ENCODE measurements around the gene PGRMC2.

PGRMC2 gene

DNA sequence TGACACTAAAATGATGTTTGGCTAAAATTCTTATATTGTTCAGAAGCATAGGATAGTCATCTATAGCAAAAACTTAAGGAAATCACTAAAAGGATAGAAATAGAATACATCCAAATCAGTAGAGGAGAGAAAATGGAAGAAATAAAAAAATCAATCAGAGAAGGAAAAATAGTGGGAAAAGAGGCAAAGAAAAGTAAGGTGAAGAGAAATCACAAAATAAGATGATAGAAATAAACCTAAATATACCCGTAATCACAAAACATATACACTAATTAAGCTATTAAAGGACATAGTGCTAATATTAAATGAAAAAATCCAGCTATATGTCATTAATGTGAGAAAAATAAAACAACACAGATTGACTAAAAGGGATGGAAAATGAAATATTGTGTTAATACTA, 6.3 kb downstream of the PGRMC2 start:
- TF ChIP-seq BACH2 (CRISPR knock-in tag; IDR thresholded peaks at IDR 0.05; ENCODE audit: borderline replicate concordance), result no peak
- no peak for TF ChIP-seq PPARA (CRISPR knock-in tag; IDR thresholded peaks at IDR 0.05; ENCODE audit: borderline replicate concordance)
- no peak for TF ChIP-seq ZC3H10 (CRISPR knock-in tag; IDR thresholded peaks at IDR 0.05)
- TF ChIP-seq CSDC2 (CRISPR knock-in tag; IDR thresholded peaks at IDR 0.05), result no peak
- no peak for TF ChIP-seq ESRRG (CRISPR knock-in tag; IDR thresholded peaks at IDR 0.05)
- TF ChIP-seq, protein P1, sequence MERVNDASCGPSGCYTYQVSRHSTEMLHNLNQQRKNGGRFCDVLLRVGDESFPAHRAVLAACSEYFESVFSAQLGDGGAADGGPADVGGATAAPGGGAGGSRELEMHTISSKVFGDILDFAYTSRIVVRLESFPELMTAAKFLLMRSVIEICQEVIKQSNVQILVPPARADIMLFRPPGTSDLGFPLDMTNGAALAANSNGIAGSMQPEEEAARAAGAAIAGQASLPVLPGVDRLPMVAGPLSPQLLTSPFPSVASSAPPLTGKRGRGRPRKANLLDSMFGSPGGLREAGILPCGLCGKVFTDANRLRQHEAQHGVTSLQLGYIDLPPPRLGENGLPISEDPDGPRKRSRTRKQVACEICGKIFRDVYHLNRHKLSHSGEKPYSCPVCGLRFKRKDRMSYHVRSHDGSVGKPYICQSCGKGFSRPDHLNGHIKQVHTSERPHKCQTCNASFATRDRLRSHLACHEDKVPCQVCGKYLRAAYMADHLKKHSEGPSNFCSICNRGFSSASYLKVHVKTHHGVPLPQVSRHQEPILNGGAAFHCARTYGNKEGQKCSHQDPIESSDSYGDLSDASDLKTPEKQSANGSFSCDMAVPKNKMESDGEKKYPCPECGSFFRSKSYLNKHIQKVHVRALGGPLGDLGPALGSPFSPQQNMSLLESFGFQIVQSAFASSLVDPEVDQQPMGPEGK (CRISPR knock-in tag; IDR thresholded peaks at IDR 0.05; ENCODE audit: borderline replicate concordance), result no peak
- TF ChIP-seq TCF4 (CRISPR knock-in tag; IDR thresholded peaks at IDR 0.05; ENCODE audit: borderline replicate concordance), result no peak
- TF ChIP-seq TOX (CRISPR knock-in tag; IDR thresholded peaks at IDR 0.05; ENCODE audit: borderline replicate concordance), result no peak
- TF ChIP-seq ZFP30 (CRISPR knock-in tag; IDR thresholded peaks at IDR 0.05), result no peak
- no peak for ATAC-seq

DNA sequence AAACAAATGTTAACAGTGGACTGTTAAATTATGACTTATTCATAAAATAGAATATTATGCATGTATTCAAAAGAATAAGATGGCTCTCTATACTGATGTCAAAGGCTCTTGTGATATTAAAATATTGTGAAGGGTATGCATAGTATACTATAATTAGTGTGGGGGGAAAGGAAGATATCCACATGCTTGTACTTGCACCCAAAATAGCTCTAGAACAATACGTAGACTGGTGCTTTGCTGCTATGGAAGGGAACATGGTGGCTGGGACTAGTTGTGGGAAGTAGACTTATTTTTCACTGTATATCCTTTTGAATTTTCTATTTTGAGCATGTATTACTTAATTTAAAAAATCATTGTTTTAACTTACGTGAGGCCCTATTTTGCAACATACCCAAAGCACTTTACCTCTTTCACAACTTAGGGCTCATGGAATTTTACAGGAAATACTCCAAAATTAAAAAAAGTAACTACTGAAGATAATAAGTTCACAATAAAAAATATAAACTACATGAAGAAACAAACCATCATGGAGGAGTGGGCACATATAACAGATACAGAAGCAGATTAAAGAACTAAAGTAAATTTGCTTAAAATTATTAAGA, 7.9 kb downstream of the PGRMC2 start:
- ATAC-seq, result no peak
- TF ChIP-seq RARB (CRISPR knock-in tag; IDR thresholded peaks at IDR 0.05) (no peak), ZFP3 (CRISPR knock-in tag; IDR thresholded peaks at IDR 0.05) (no peak), ISL1 (CRISPR knock-in tag; IDR thresholded peaks at IDR 0.05) (no peak), ZNF70 (CRISPR knock-in tag; IDR thresholded peaks at IDR 0.05) (no peak)
- TF ChIP-seq, protein P2, sequence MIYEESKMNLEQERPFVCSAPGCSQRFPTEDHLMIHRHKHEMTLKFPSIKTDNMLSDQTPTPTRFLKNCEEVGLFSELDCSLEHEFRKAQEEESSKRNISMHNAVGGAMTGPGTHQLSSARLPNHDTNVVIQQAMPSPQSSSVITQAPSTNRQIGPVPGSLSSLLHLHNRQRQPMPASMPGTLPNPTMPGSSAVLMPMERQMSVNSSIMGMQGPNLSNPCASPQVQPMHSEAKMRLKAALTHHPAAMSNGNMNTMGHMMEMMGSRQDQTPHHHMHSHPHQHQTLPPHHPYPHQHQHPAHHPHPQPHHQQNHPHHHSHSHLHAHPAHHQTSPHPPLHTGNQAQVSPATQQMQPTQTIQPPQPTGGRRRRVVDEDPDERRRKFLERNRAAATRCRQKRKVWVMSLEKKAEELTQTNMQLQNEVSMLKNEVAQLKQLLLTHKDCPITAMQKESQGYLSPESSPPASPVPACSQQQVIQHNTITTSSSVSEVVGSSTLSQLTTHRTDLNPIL (CRISPR knock-in tag; IDR thresholded peaks at IDR 0.05; ENCODE audit: low read depth), result no peak

DNA sequence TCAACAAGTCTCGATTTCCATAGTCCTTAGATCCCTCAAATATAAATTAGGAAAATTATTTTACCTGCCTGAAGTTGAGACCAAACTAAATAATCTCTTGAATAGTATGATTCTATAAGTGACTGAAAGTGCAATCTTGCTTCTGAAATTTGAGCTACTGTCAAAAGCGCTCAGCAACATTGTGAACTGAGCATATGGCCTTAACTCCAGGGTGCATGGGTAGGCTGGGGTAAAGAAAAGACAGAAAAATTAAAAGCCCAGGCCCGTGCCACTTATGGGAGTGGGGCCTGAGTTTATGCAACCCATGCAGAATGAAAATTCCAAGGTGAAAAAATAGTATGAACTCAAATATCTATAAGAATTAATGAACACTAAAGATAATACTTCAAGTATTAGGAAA, 9.8 kb downstream of the PGRMC2 start:
- no peak for ATAC-seq
- TF ChIP-seq, protein P3, sequence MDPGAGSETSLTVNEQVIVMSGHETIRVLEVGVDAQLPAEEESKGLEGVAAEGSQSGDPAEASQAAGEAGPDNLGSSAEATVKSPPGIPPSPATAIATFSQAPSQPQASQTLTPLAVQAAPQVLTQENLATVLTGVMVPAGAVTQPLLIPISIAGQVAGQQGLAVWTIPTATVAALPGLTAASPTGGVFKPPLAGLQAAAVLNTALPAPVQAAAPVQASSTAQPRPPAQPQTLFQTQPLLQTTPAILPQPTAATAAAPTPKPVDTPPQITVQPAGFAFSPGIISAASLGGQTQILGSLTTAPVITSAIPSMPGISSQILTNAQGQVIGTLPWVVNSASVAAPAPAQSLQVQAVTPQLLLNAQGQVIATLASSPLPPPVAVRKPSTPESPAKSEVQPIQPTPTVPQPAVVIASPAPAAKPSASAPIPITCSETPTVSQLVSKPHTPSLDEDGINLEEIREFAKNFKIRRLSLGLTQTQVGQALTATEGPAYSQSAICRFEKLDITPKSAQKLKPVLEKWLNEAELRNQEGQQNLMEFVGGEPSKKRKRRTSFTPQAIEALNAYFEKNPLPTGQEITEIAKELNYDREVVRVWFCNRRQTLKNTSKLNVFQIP (CRISPR knock-in tag; IDR thresholded peaks at IDR 0.05; ENCODE audit: borderline replicate concordance, low read depth), result no peak
- TF ChIP-seq, protein P2 (CRISPR knock-in tag; IDR thresholded peaks at IDR 0.05; ENCODE audit: low read depth), result no peak
- no peak for TF ChIP-seq OSR1 (CRISPR knock-in tag; IDR thresholded peaks at IDR 0.05)
- no peak for TF ChIP-seq ESRRG (CRISPR knock-in tag; IDR thresholded peaks at IDR 0.05)
- no peak for TF ChIP-seq RARB (CRISPR knock-in tag; IDR thresholded peaks at IDR 0.05)
- TF ChIP-seq, protein P4, sequence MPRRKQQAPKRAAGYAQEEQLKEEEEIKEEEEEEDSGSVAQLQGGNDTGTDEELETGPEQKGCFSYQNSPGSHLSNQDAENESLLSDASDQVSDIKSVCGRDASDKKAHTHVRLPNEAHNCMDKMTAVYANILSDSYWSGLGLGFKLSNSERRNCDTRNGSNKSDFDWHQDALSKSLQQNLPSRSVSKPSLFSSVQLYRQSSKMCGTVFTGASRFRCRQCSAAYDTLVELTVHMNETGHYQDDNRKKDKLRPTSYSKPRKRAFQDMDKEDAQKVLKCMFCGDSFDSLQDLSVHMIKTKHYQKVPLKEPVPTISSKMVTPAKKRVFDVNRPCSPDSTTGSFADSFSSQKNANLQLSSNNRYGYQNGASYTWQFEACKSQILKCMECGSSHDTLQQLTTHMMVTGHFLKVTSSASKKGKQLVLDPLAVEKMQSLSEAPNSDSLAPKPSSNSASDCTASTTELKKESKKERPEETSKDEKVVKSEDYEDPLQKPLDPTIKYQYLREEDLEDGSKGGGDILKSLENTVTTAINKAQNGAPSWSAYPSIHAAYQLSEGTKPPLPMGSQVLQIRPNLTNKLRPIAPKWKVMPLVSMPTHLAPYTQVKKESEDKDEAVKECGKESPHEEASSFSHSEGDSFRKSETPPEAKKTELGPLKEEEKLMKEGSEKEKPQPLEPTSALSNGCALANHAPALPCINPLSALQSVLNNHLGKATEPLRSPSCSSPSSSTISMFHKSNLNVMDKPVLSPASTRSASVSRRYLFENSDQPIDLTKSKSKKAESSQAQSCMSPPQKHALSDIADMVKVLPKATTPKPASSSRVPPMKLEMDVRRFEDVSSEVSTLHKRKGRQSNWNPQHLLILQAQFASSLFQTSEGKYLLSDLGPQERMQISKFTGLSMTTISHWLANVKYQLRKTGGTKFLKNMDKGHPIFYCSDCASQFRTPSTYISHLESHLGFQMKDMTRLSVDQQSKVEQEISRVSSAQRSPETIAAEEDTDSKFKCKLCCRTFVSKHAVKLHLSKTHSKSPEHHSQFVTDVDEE (CRISPR knock-in tag; IDR thresholded peaks at IDR 0.05), result no peak
- no peak for TF ChIP-seq ZNF565 (CRISPR knock-in tag; conservative IDR thresholded peaks at IDR 0.05; ENCODE audit: low read depth)
- TF ChIP-seq SNAI2 (CRISPR knock-in tag; IDR thresholded peaks at IDR 0.05), result no peak
- TF ChIP-seq CSDC2 (CRISPR knock-in tag; IDR thresholded peaks at IDR 0.05), result no peak
- TF ChIP-seq ZNF70 (CRISPR knock-in tag; IDR thresholded peaks at IDR 0.05), result no peak
- no peak for TF ChIP-seq ZFP3 (CRISPR knock-in tag; IDR thresholded peaks at IDR 0.05)
- TF ChIP-seq, protein P5, sequence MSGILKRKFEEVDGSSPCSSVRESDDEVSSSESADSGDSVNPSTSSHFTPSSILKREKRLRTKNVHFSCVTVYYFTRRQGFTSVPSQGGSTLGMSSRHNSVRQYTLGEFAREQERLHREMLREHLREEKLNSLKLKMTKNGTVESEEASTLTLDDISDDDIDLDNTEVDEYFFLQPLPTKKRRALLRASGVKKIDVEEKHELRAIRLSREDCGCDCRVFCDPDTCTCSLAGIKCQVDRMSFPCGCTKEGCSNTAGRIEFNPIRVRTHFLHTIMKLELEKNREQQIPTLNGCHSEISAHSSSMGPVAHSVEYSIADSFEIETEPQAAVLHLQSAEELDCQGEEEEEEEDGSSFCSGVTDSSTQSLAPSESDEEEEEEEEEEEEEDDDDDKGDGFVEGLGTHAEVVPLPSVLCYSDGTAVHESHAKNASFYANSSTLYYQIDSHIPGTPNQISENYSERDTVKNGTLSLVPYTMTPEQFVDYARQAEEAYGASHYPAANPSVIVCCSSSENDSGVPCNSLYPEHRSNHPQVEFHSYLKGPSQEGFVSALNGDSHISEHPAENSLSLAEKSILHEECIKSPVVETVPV (CRISPR knock-in tag; IDR thresholded peaks at IDR 0.05), result no peak
- no peak for TF ChIP-seq TOX (CRISPR knock-in tag; IDR thresholded peaks at IDR 0.05; ENCODE audit: borderline replicate concordance)
- TF ChIP-seq ZNF8 (CRISPR knock-in tag; IDR thresholded peaks at IDR 0.05), result no peak
